ENCODE measurements around the gene FGF8. TPM values are rescaled to one million over a fixed set of nuclear protein-coding genes. Genes with fewer than 3 reads are reported as not detected.

The FGF8 gene
- total and polyA plus RNA-seq, 7 donors, result not detected

DNA sequence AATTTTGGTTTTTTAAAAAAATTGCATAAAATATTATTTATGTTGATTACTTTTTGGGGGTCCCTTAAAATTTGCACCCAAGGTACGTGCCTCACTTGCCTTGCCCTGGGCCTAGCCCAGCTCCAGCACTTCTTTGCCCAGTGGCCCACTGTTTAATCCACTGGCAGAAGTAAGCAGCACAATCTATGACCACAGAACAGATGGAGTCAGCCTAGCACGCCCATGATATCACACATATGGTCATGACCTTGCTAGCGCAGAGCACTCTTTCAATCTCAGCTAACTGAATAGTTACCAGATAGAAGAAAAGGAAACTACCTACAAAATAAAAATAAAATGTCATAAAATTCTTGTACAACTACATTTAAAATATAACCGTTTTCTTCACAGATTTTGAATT, 36.7 kb upstream of the FGF8 start:
- H3K4me1 ChIP-seq, result peaks cover 40% of the 10 kb centered on the region
- ATAC-seq, result peak in 3 of 4 donors; percentile 34 to 59 (median 52)
- no peaks in the 10 kb centered on the region for H3K27me3 ChIP-seq (ENCODE audit: insufficient read depth in 3 of 3, low read length in 2 of 3)
- TF ChIP-seq, protein P1, sequence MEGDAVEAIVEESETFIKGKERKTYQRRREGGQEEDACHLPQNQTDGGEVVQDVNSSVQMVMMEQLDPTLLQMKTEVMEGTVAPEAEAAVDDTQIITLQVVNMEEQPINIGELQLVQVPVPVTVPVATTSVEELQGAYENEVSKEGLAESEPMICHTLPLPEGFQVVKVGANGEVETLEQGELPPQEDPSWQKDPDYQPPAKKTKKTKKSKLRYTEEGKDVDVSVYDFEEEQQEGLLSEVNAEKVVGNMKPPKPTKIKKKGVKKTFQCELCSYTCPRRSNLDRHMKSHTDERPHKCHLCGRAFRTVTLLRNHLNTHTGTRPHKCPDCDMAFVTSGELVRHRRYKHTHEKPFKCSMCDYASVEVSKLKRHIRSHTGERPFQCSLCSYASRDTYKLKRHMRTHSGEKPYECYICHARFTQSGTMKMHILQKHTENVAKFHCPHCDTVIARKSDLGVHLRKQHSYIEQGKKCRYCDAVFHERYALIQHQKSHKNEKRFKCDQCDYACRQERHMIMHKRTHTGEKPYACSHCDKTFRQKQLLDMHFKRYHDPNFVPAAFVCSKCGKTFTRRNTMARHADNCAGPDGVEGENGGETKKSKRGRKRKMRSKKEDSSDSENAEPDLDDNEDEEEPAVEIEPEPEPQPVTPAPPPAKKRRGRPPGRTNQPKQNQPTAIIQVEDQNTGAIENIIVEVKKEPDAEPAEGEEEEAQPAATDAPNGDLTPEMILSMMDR (IDR thresholded peaks at IDR 0.05), result no peak
- DNase-seq, result no peak
- H3K36me3 ChIP-seq (ENCODE audit: insufficient read depth in 1 of 2, low read depth in 1 of 2), result peaks cover 0 to 48% of the 10 kb centered on the region in 2 donors
- intact Hi-C loops (cut with DNase I), result no loop called here
- H3K9me3 ChIP-seq, result no peaks in the 10 kb centered on the region
- no peak overlapping the region for H3K4me3 ChIP-seq
- 55 to 77% (median 56%) methylated on average over 4 of the region's 4 CpGs for WGBS, 3 donors
- peak overlapping the region; percentile 27 for H3K27ac ChIP-seq

DNA sequence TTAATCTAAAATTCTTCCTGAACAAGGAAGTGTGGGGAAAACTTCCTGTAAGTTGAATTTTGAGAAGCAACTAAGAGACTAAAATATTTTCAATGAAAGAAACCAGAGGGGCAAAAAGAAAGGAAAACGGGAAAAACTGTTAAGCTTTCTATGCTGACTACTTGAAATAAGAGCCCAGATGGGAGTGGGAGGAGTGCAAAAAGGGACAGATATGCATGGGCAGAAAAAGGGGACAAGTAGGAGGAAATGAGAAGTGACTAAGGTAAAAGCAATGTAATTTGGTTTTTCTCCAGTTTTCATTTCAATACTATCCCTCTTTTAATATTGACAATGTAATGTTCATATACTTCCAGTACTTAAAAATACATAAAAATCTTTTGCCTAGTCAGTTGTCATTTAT, 31.2 kb upstream of the FGF8 start:
- no peaks in the 10 kb centered on the region for H3K27me3 ChIP-seq (ENCODE audit: insufficient read depth in 3 of 3, low read length in 2 of 3)
- intact Hi-C loops (cut with DNase I), result loop anchor here in 1 of 2 donors (10.0 kb wide), 1 partner anchor 872 kb away; no protein-coding TSS in a partner anchor
- TF ChIP-seq, protein P1 (IDR thresholded peaks at IDR 0.05), result no peak
- DNase-seq (no peak), ATAC-seq (no peak)
- H3K27ac ChIP-seq, result no peak overlapping the region
- H3K36me3 ChIP-seq (ENCODE audit: insufficient read depth in 1 of 2, low read depth in 1 of 2), result peaks cover 7 to 100% of the 10 kb centered on the region in 2 donors
- H3K4me3 ChIP-seq, result no peak overlapping the region
- H3K4me1 ChIP-seq, result peaks cover 6% of the 10 kb centered on the region
- WGBS, 3 donors, result 73 to 85% (median 82%) methylated on average over 1 of the region's 1 CpG
- H3K9me3 ChIP-seq, result no peaks in the 10 kb centered on the region

DNA sequence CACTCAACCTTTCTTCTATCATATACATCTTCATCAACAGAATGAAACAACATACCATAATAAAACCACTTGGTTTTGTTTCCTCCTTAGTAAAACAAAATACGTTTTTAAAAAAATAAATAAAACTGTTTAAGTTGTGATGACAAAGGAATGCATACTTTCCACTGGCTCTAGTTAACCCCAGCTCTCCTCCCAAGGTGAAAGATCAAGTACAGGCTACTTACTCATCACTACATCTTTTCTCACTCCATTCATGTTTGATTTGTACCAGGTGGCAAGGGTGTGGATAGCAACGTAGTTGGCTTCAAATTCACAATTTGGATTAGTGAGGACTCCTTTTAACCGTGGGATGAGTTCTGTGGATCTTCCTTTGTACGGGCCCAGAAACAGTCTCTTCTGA, 27.6 kb upstream of the FGF8 start:
- intact Hi-C loops (cut with DNase I), result loop anchor here in 1 of 2 donors (10.0 kb wide), 1 partner anchor 869 kb away; no protein-coding TSS in a partner anchor
- no peak for DNase-seq
- Histone ChIP-seq H3K4me3 (no peak overlapping the region), H3K27me3 (ENCODE audit: insufficient read depth in 3 of 3, low read length in 2 of 3) (no peaks in the 10 kb centered on the region), H3K4me1 (no peaks in the 10 kb centered on the region), H3K9me3 (no peaks in the 10 kb centered on the region), H3K27ac (no peak overlapping the region), H3K36me3 (ENCODE audit: insufficient read depth in 1 of 2, low read depth in 1 of 2) (peaks cover 23 to 100% of the 10 kb centered on the region in 2 donors)
- WGBS, 3 donors, result 64 to 76% (median 64%) methylated on average over 4 of the region's 4 CpGs
- no peak for ATAC-seq
- TF ChIP-seq, protein P1 (IDR thresholded peaks at IDR 0.05), result no peak

DNA sequence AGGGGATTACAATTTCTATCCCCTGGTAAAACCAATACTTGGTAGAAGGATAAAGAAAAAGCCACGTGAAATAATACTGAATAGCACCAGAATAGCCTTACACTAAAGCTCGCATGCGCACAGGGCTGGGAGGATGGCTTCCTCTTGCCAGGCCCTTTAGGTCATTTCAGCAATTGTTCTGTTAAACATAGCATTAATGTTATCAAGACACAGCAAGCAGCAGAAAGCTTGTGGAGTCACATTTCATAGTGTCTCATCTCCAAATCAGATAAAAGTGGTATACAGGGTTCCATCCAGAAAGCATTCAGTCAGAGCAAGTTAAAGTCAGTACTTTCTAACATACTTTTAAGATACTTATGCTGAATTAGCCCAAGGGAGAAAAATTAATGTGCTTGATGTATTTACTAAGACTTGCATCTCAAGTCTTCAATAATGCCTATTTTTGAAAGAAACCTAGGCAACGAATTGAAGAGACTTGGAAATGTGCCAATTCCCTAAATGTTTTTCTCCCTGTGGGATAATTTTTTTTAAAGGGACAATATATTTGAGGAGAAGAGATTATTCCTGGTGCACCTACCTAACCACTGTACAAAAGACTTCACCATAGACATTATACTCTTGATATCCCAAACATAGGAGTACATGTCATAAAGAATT, 21.6 kb upstream of the FGF8 start:
- DNase-seq (no peak), ATAC-seq (no peak)

More for the DNA sequence above, 21.6 kb upstream of the FGF8 start:
- Histone ChIP-seq H3K9me3 (no peaks in the 10 kb centered on the region), H3K27ac (no peak overlapping the region), H3K27me3 (ENCODE audit: insufficient read depth in 3 of 3, low read length in 2 of 3) (no peaks in the 10 kb centered on the region), H3K36me3 (ENCODE audit: insufficient read depth in 1 of 2, low read depth in 1 of 2) (peaks cover 22 to 100% of the 10 kb centered on the region in 2 donors), H3K4me3 (no peak overlapping the region), H3K4me1 (no peaks in the 10 kb centered on the region)
- intact Hi-C loops (cut with DNase I), result no loop called here
- WGBS, 3 donors, result 69 to 78% (median 73%) methylated on average over 4 of the region's 4 CpGs
- TF ChIP-seq, protein P1 (IDR thresholded peaks at IDR 0.05), result no peak
